Uterus (tissue), 2 donors: ENCODE measurements around the gene SATB2.

Experiments used
- POLR2A ChIP-seq, 2 donors: fragments of 450-650 bp; IDR thresholded peaks; one replicate each; pipeline ENCODE4 v1.6.1; 2016; ENCODE audit warnings: antibody characterized with exemption in 2 of 2, mild to moderate bottlenecking in 1 of 2, moderate library complexity in 1 of 2
- TF ChIP-seq, protein P1 (sequence below), 4 experiments: fragments of 200-600 bp in 2 of 4; fragments of 450-650 bp in 2 of 4; sonication (generic) in 2 of 4; IDR thresholded peaks; one replicate each; pipeline ENCODE4 v1.5.1; 2016 to 2019; ENCODE audit warnings: antibody characterized with exemption in 4 of 4, mild to moderate bottlenecking in 2 of 4, moderate library complexity in 1 of 4

DNA sequence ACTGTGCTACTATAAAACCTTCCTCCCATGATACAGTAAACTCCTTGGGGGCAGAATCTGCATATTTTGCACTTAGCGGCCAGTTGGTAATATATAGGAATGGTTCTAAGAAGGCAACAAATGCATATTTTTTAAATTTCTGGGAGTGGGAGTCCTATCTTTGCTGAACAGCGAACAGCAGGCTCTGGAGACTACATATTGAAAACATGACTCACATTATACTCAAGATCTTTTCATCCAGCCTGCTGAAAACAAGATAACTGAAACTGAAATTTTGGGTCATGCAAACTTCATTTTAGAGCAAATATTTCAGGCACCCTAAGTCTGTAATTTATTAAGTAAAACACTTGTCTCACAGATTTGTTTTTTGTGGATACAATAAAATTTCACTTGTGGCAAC, 122.2 kb downstream of the SATB2 start:
- TF ChIP-seq POLR2A (IDR thresholded peaks at IDR 0.05): no peak
- TF ChIP-seq, protein P1, sequence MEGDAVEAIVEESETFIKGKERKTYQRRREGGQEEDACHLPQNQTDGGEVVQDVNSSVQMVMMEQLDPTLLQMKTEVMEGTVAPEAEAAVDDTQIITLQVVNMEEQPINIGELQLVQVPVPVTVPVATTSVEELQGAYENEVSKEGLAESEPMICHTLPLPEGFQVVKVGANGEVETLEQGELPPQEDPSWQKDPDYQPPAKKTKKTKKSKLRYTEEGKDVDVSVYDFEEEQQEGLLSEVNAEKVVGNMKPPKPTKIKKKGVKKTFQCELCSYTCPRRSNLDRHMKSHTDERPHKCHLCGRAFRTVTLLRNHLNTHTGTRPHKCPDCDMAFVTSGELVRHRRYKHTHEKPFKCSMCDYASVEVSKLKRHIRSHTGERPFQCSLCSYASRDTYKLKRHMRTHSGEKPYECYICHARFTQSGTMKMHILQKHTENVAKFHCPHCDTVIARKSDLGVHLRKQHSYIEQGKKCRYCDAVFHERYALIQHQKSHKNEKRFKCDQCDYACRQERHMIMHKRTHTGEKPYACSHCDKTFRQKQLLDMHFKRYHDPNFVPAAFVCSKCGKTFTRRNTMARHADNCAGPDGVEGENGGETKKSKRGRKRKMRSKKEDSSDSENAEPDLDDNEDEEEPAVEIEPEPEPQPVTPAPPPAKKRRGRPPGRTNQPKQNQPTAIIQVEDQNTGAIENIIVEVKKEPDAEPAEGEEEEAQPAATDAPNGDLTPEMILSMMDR (IDR thresholded peaks at IDR 0.05): no peak
